GM12872 (cell line): ENCODE results near the gene RGMA.

Experiments used
- CTCF ChIP-seq: IDR thresholded peaks from 3 replicates; pipeline ENCODE4 v1.5.1; 2011; ENCODE audit warnings: low read depth, mild to moderate bottlenecking, low read length, moderate library complexity; ENCODE audit not compliant: insufficient read depth

The RGMA gene

GRCh38 chr15:93028111-93028631, 60.8 kb downstream of the RGMA start:
- no peak for TF ChIP-seq CTCF

DNA sequence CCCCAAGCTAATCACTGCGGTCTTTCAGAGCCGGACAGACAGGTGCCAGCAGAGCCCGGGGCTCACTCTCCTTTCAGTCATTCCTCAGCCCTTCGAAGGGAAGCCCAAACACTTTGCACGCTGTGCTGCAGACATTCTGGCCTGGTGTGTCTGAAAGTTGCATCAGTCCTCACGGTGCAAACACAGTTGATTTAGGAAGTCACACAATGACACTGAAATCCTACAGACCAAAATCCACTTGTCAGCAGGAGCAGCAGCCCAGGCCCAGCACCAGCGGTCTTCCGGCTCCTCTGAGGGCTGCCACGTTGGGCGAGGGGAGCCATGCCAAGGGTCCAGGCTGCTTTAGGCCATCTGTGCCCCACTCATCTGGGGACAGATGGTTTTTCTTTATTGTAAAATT, 61.6 kb downstream of the RGMA start:
- no peak for TF ChIP-seq CTCF

DNA sequence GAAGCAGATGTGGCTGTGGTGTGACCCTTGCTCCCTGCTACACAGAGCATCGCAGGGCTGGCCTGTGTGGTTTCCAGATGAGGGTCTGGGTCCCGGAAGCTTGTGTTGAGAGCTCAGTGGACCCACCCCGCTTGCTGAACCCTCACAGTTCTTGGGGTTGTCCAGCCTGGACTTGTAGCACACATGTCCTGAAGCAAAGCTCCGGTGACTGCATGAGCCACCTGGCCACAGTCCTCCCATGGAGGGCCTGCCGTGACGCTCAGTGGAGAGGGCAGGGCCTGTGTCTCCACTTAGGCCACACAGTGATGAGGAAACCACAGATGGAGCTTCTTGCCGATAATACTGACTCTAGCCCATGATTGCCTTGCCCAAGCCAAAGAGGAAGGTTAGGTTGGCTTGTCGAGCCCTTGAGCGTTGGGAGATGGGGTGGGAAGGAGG, 62.6 kb downstream of the RGMA start:
- TF ChIP-seq CTCF, result no peak

GRCh38 chr15:93025625-93025982, 63.4 kb downstream of the RGMA start:
- no peak for TF ChIP-seq CTCF

- no peak for TF ChIP-seq CTCF
These were observed 64.0 kb downstream of the RGMA start for GRCh38 chr15:93024716-93025624.

DNA sequence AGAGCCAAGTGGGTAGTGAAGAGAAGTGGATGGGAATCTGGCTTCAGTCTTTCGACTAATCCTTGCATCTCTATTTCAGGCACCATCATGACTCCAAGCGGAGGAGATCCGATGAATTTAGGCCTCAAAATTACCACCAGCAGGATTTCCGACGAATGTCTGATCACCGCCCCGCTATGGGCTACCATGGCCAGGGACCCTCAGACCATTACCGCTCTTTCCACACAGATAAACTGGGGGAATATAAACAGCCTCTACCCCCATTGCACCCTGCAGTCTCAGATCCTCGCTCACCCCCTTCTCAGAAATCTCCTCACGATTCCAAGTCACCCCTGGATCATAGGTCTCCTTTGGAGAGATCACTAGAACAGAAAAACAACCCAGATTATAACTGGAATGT, 64.7 kb downstream of the RGMA start:
- no peak for TF ChIP-seq CTCF

DNA sequence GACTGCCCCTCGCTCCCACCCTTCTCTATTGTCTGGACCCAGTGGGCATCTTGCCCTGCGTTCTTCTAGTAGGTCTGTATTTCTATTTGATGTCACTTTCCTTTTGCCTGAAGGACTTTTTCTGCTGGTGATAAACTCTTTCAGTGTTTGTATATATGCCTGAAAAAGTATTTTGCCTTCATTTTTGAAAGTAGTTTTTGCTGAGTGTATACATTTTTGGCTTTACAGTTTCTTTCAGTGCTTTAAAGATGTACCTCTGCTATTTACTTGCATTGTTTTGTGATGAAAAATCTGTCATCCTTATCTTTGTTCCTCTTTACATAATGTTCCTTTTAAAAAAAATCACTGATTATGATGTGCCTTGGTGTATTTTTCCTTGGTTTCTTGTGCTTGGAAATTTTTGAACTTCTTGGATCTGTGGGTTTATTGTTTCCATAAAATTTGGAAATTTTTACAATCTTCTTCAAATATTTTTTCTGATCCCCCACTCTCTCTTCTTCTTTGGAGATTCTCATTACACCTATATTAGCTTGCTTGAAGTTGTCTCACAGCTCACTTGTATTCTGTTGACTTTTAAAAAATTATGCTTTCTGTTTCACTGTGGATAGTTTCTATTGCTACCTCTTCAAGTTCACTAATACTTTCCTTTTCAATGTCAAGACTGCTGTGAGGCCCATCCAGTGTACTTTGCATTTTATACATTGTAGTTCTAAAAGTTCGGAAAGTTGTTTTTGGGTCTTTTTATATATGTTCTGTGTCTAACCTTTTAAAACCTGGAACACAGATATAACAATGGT, 67.8 kb downstream of the RGMA start:
- no peak for TF ChIP-seq CTCF
